Measurements from ENCODE around the gene DIP2B. TPM values are rescaled to one million over a fixed set of nuclear protein-coding genes. Genes with fewer than 3 reads are reported as not detected.

DIP2B gene
- total RNA-seq, 2 experiments from 2014 or later = 17.0 to 24.1 TPM

GRCh38 chr12:50467439-50467838, 37.3 kb upstream of the DIP2B start:
- Histone ChIP-seq H3K4me2 (ENCODE audit: low read length) (no peak overlapping the region), H3K27ac (ENCODE audit: low read depth, low read length, poor library complexity, severe bottlenecking) (no peak overlapping the region), H2AFZ (ENCODE audit: low read length) (no peak overlapping the region), H3K36me3 (ENCODE audit: insufficient read depth, low read length) (peaks cover 90% of the 10 kb centered on the region), H3K4me3 (ENCODE audit: low read depth, low read length, poor library complexity, severe bottlenecking) (no peak overlapping the region), H3K9me3 (ENCODE audit: low read length) (peaks cover 5% of the 10 kb centered on the region), H4K20me1 (ENCODE audit: insufficient read depth, low read length) (no peaks in the 10 kb centered on the region), H3K4me1 (ENCODE audit: insufficient read depth, low read length, poor library complexity, severe bottlenecking) (no peaks in the 10 kb centered on the region), H3K79me2 (ENCODE audit: insufficient read depth, low read depth, low read length) (no peaks in the 10 kb centered on the region), H3K9me2 (ENCODE audit: insufficient read depth, low read length) (no peaks in the 10 kb centered on the region)
- BruUV-seq (replicated peaks) = no TSS peak
- CTCF ChIA-PET (ENCODE audit: unreplicated experiment) = no interaction called here
- intact Hi-C loops (cut with micrococcal nuclease; ENCODE audit: unreplicated experiment) = no loop called here
- no peak for TF ChIP-seq EZH2phosphoT487 (IDR thresholded peaks at IDR 0.05; ENCODE audit: borderline replicate concordance, low read depth, low read length)
- no peak for TF ChIP-seq CTCF (conservative IDR thresholded peaks at IDR 0.05; ENCODE audit: low read length)
- DNase-seq (ENCODE audit: low spot score) = no peak
- POLR2A ChIA-PET = interaction anchor here (0.5 to 0.7 kb wide), 3 partner anchors 16 to 1571 kb away, joined by 3 to 5 read pairs (median 3); no protein-coding TSS in a partner anchor

DNA sequence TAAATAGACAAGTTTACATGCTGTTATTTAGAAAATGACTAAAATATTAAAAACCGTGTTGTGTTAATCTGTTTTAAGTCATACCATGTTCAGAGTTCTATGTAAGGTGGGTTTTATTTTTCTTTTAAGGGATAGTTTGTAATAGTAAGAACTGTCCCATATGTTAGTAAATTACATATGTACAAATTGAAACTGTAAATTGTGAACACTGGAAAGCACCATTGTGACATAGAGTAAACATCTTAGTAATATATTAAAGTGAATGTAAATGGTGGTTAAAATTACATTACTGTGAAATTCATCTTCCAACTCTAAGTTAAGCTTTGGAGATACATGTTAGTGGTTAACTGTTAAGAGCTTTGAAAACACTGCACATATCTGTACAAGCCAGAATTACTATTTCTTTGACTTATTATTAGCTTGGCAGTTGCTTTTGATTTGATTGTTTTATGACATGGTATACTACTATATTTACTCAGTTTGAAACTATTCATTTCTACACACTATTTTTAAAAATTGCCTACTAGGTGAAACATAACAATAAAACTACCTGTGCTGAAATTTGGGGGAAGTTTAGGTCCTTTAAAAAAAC, 27.4 kb upstream of the DIP2B start:
- TF ChIP-seq CTCF (conservative IDR thresholded peaks at IDR 0.05; ENCODE audit: low read length) (no peak), EZH2phosphoT487 (IDR thresholded peaks at IDR 0.05; ENCODE audit: borderline replicate concordance, low read depth, low read length) (no peak)
- Histone ChIP-seq H3K36me3 (ENCODE audit: insufficient read depth, low read length) (peaks cover 64% of the 10 kb centered on the region), H3K9me3 (ENCODE audit: low read length) (no peaks in the 10 kb centered on the region), H3K4me1 (ENCODE audit: insufficient read depth, low read length, poor library complexity, severe bottlenecking) (no peaks in the 10 kb centered on the region), H3K79me2 (ENCODE audit: insufficient read depth, low read depth, low read length) (no peaks in the 10 kb centered on the region), H2AFZ (ENCODE audit: low read length) (no peak overlapping the region), H4K20me1 (ENCODE audit: insufficient read depth, low read length) (no peaks in the 10 kb centered on the region), H3K9me2 (ENCODE audit: insufficient read depth, low read length) (no peaks in the 10 kb centered on the region), H3K27ac (ENCODE audit: low read depth, low read length, poor library complexity, severe bottlenecking) (no peak overlapping the region), H3K4me3 (ENCODE audit: low read depth, low read length, poor library complexity, severe bottlenecking) (no peak overlapping the region), H3K4me2 (ENCODE audit: low read length) (no peak overlapping the region)
- ChIA-PET CTCF (ENCODE audit: unreplicated experiment) (no interaction called here), POLR2A (interaction anchor here (1.3 kb wide), 1 partner anchor 10 kb away, joined by 4 read pairs; no protein-coding TSS in a partner anchor)
- BruUV-seq (replicated peaks) = TSS peak; percentile 50
- intact Hi-C loops (cut with micrococcal nuclease; ENCODE audit: unreplicated experiment) = no loop called here
- DNase-seq (ENCODE audit: low spot score) = no peak

DNA sequence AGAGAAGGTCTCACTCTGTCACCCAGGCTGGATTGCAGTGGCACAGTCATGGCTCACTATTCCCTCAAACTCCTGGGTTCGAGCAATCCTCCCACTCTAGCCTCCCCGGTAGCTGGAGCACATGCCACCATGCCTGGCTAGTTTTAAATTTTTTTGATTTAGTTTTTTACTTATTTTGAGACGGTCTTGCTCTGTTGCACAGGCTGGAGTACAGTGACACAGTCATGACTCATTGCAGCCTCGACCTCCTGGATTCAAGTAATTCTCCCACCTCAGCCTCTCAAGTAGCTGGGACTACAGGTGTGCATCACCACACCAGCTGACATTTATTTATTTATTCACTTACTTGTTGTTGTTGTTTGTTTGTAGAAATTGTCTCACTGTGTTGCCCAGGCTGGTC, 22.2 kb upstream of the DIP2B start:
- no peak for DNase-seq (ENCODE audit: low spot score)
- BruUV-seq (replicated peaks) = no TSS peak
- Histone ChIP-seq H3K9me2 (ENCODE audit: insufficient read depth, low read length) (no peaks in the 10 kb centered on the region), H3K27ac (ENCODE audit: low read depth, low read length, poor library complexity, severe bottlenecking) (no peak overlapping the region), H3K79me2 (ENCODE audit: insufficient read depth, low read depth, low read length) (no peaks in the 10 kb centered on the region), H3K9me3 (ENCODE audit: low read length) (no peaks in the 10 kb centered on the region), H3K4me1 (ENCODE audit: insufficient read depth, low read length, poor library complexity, severe bottlenecking) (no peaks in the 10 kb centered on the region), H3K36me3 (ENCODE audit: insufficient read depth, low read length) (peaks cover 15% of the 10 kb centered on the region), H4K20me1 (ENCODE audit: insufficient read depth, low read length) (no peaks in the 10 kb centered on the region), H3K4me3 (ENCODE audit: low read depth, low read length, poor library complexity, severe bottlenecking) (no peak overlapping the region), H3K4me2 (ENCODE audit: low read length) (no peak overlapping the region), H2AFZ (ENCODE audit: low read length) (no peak overlapping the region)
- TF ChIP-seq EZH2phosphoT487 (IDR thresholded peaks at IDR 0.05; ENCODE audit: borderline replicate concordance, low read depth, low read length) = no peak
- TF ChIP-seq CTCF (conservative IDR thresholded peaks at IDR 0.05; ENCODE audit: low read length) = no peak
- ChIA-PET CTCF (ENCODE audit: unreplicated experiment) (no interaction called here), POLR2A (interaction anchor here (0.5 kb wide), 1 partner anchor 58 kb away, joined by 3 read pairs; no protein-coding TSS in a partner anchor)
- intact Hi-C loops (cut with micrococcal nuclease; ENCODE audit: unreplicated experiment) = no loop called here
